Measurements from ENCODE around the gene BTC.
"Not testable (repeated sequence)": the region's sequence is repeated elsewhere in the genome, so short reads cannot be mapped to it uniquely, and the experiment has no call there.

Gene BTC

DNA sequence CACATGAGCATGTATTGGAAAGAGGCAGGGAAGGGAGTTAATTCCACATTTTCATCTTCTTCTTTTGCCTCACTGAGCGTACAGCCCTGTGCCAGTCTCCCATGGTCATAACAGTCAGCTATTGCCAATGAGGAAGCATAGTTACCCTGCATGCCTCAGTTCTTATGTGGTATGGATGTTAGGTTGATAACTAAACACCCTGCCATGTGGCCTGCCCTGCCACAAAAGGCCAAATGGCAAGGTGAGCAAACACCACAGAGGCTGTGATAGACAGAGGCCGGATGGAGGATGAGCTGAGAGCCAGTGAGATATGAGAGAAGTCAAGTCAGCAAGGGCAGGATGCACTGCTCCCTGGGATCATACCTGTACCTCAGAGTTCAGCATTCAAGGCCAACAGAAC lies 59.3 kb downstream of the BTC start:
- TF ChIP-seq CTCF (IDR thresholded peaks at IDR 0.05; ENCODE audit: control extremely low read depth, extremely low read depth, low read depth, missing control alignments) = no peak
- POLR2A ChIA-PET = no interaction called here
- CTCF ChIA-PET = interaction anchor here (2.1 kb wide), 1 partner anchor 12 kb away, joined by 4 read pairs; no protein-coding TSS in a partner anchor
- DNase-seq (ENCODE audit: extremely low spot score) = no peak

- POLR2A ChIA-PET = no interaction called here
- CTCF ChIA-PET = interaction anchor here (2.1 kb wide), 1 partner anchor 13 kb away, joined by 4 read pairs; no protein-coding TSS in a partner anchor
- no peak for TF ChIP-seq CTCF (IDR thresholded peaks at IDR 0.05; ENCODE audit: control extremely low read depth, extremely low read depth, low read depth, missing control alignments)
- no peak for DNase-seq (ENCODE audit: extremely low spot score)
These were observed 60.6 kb downstream of the BTC start for GRCh38 chr4:74733756-74734155.

DNA sequence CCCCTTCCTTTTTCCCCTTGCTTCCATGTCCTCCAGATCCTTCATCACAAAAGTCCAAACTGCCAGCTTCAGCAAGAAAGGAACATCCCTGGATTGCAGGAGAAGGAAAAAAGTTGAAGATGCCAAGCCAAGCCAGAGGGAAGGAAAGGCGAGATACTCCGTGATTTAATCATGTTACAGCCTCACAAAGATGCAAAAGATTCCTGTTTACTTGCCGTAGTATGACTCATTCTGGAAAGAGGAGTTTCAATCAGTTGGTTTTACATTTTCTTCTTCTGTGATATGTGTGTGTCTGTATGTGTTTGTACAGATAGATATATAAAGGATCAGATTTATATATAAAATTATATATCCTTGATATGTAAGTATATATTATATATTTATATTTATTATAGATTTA lies 69.3 kb downstream of the BTC start:
- POLR2A ChIA-PET = no interaction called here
- DNase-seq (ENCODE audit: extremely low spot score) = no peak
- TF ChIP-seq CTCF (IDR thresholded peaks at IDR 0.05; ENCODE audit: control extremely low read depth, extremely low read depth, low read depth, missing control alignments) = no peak
- CTCF ChIA-PET = no interaction called here

DNA sequence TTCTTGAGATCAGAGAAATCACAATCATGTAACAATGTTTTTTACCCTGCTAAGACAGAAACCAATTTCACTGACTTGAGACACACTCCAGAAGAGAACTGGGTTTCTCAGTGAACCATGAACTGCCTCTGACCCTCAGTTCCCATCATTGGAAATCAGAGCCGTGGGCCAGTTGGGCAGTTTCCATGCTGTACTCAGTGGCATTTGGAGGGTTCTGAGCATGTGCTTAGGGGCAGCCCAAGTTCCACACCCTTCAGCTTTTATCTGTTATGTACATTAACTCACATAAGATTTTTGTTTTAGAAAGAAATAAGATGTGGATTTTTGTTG lies 77.9 kb downstream of the BTC start:
- no peak for TF ChIP-seq CTCF (IDR thresholded peaks at IDR 0.05; ENCODE audit: control extremely low read depth, extremely low read depth, low read depth, missing control alignments)
- ChIA-PET CTCF (no interaction called here), POLR2A (no interaction called here)
- no peak for DNase-seq (ENCODE audit: extremely low spot score)

- CTCF ChIA-PET = no interaction called here
- no peak for DNase-seq (ENCODE audit: extremely low spot score)
- TF ChIP-seq CTCF (IDR thresholded peaks at IDR 0.05; ENCODE audit: control extremely low read depth, extremely low read depth, low read depth, missing control alignments) = no peak
These were observed 78.5 kb downstream of the BTC start for GRCh38 chr4:74715706-74716435.

DNA sequence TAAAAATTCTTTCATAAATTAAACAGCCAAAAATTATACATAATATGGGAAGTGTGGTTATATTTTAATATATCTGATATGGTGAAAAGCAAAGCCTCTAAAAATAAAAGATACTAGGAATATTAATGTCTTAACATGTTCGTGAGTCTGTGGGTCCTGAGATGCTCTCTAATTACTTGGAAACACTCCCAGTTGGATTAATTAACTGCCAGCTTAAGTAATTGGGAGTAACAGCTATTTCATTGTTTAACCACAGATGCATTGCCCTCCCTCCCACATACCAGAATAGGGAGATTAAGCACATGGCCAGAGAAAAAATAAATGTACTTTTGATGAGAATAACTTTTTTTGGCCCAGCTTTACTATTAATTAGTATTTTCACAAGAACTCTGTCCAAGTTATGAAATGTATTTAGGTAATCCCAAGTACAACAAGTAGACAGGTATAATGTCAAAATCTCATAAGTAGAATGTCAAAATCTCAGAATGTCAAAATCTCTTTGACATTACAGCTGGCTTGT lies 79.7 kb downstream of the BTC start:
- TF ChIP-seq CTCF (IDR thresholded peaks at IDR 0.05; ENCODE audit: control extremely low read depth, extremely low read depth, low read depth, missing control alignments) = no peak
- CTCF ChIA-PET = no interaction called here
- no peak for DNase-seq (ENCODE audit: extremely low spot score)
- POLR2A ChIA-PET = no interaction called here

More at GRCh38 chr4:74715706-74716435, 78.5 kb downstream of the BTC start:
- POLR2A ChIA-PET = no interaction called here

DNA sequence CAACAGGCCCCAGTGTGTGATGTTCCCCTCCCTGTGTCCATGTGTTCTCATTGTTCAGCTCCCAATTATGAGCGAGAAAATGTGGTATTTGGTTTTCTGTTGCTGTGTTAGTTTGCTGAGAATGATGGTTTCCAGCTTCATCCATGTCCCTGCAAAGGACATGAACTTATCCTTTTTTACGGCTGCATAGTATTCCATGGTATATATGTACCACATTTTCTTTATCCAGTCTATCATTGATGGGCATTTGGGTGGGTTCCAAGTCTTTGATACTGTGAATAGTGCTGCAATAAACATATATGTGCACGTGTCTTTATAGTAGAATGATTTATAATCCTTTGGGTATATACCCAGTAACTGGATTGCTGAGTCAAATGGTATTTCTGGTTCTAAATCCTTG lies 86.2 kb downstream of the BTC start:
- POLR2A ChIA-PET; CTCF ChIA-PET; DNase-seq (ENCODE audit: extremely low spot score): not testable (repeated sequence)

All from GM10248 (cell line).